GM18861 (cell line): Measurements from ENCODE around the gene ABCC2.
"Not testable (repeated sequence)": the region's sequence is repeated elsewhere in the genome, so short reads cannot be mapped to it uniquely, and the experiment has no call there.

ENCODE experiments used
- ATAC-seq: cut with Tn5 transposase; IDR thresholded peaks from one replicate; pipeline ENCODE4 v1.9.1; 2021; ENCODE audit not compliant: unreplicated experiment

The ABCC2 gene

DNA sequence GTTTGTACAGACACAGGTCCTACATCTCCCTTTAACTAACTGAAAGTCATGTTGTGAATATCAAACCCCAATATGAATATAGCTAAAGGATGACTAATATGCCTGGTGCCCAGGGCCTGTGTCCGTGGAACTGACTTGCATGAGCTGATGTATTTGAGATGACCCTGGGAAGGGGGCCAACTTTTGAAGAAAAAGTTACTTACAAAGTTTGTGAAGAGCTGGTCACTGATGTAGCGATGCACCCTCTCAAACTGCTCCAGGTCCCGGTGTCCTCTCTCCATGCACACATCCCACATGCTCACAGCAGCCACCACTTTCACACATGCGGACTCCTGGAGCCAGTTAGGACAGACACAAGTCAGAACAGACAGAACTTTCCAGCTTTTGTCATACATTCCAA, 106.2 kb downstream of the ABCC2 start:
- ATAC-seq: no peak

DNA sequence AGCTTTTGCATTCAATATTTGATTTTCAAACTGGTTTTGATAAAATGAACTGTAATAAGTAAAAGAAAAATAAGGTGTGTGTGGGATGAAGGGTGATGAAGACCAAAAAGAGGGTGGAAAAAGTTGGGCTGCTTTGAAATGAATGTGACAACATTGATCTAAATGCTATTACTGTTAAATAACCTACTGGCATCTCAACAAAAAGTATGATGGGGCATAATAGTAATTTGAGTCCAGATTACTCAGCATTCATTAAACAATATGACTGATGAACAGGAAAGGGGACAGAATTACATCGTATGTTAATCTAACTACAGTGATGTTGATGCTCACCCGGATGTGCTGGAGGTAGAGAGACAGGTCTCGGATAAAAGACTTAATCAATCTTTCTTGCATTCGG, 112.2 kb downstream of the ABCC2 start:
- ATAC-seq: no peak

DNA sequence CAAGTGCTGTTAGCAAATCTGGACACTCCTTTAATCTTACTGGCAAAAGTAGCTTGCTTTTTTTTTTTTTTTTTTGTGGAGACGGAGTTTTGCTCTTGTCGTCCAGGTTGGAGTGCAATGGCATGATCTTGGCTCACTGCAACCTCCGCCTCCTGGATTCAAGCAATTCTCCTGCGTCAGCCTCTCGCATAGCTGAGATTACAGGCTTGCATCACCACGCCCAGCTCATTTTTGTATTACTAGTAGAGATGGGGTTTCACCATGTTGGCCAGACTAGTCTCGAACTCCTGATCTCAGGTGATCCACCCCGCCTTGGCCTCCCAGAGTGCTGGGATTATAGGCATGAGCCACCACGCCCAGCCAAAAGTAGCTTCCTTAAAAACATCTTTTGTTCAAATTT, 112.6 kb downstream of the ABCC2 start:
- not testable (repeated sequence) for ATAC-seq

DNA sequence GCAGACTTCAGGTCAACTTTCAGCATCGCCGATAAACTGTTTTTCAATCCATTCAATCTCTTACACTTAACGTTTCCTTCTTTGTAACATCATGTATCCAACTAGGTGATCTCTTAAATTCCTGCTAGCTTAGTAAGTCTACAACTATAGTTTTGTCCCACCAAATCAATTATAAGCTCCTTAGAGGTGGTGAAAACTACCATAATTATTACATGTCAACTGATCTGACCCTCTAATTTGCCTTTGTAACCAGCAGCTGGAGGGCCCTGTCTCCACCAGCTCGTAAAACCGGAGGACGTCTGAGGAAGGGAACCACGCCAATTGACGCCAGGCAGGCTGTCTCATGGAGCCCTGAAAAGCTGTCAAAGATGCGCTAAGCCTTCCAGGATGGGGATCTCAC, 113.4 kb downstream of the ABCC2 start:
- ATAC-seq: no peak
